K562 (cell line): Measurements from ENCODE around the gene ARRDC5. TPM values are rescaled to one million over a fixed set of nuclear protein-coding genes. Genes with fewer than 3 reads are reported as not detected.

Experiments
- ATAC-seq: fragments of 200-7000 bp; cut with Tn5 transposase; 3 replicates; pipeline ENCODE4 v1.9.1; 2020; ENCODE audit warnings: moderate library complexity
- BruUV-seq: library from RNA; stranded (reverse); fragments of 400-500 nt; replicated peaks from 2 replicates; lab custom pipeline; 2021; lab: Mats Ljungman, UMichigan
- CTCF ChIA-PET: fragments of 300-600 bp; formaldehyde crosslinking; extraction: SDS; loops from one replicate; lab custom pipeline; 2021; ENCODE audit warnings: low intra/inter-chr PET ratio; lab: Yijun Ruan, JAX
- POLR2A ChIA-PET: fragments of 300-600, 350-650 bp; sonication (Branson Sonifier 250); formaldehyde crosslinking; extraction: SDS; loops from one replicate; lab custom pipeline; 2021; ENCODE audit warnings: antibody characterized with exemption, inconsistent platforms; lab: Yijun Ruan, JAX
- DNase-seq, 4 experiments: peaks; one replicate each; pipeline versions ENCODE4 v3.0.0 to v3.0.0-alpha.2; 2011 to 2018; ENCODE audit warnings: low spot score in 3 of 4, mixed read lengths in 3 of 4; ENCODE audit errors: extremely low read depth in 1 of 4
- FAIRE-seq: peaks from 2 replicates; lab custom pipeline; 2011; peaks lifted over from hg19 to GRCh38; lab: Jason Lieb, UNC
- H2AFZ ChIP-seq: 2 replicates; pipeline ENCODE4 v1.6.0; 2011; ENCODE audit warnings: low read depth, low read length, control low read depth, inconsistent platforms
- H3K27ac ChIP-seq: fragments of 200-600 bp; 3 replicates; pipeline ENCODE4 v1.8.0; 2011; ENCODE audit warnings: low read depth, mild to moderate bottlenecking, control low read depth, inconsistent platforms, low read length, moderate library complexity, mixed read lengths; ENCODE audit errors: extremely low read depth
- H3K27me3 ChIP-seq, 2 experiments: fragments of 300-600 bp in 1 of 2; 2 replicates in 1 of 2; 3 replicates in 1 of 2; pipeline versions ENCODE4 v1.6.0 to v1.8.0; 2011; ENCODE audit warnings: inconsistent platforms in 2 of 2, low read length in 2 of 2, mild to moderate bottlenecking in 1 of 2, mixed read lengths in 1 of 2, moderate library complexity in 1 of 2; ENCODE audit not compliant: control insufficient read depth in 2 of 2, insufficient read depth in 2 of 2
- H3K36me3 ChIP-seq: fragments of 300-600 bp; 3 replicates; pipeline ENCODE4 v1.8.0; 2011; ENCODE audit warnings: mild to moderate bottlenecking, low read length, inconsistent platforms; ENCODE audit not compliant: control insufficient read depth, insufficient read depth
- H3K4me1 ChIP-seq, 2 experiments: fragments of 200-600 bp in 1 of 2; replicated peaks in 1 of 2; 2 replicates in 1 of 2; 3 replicates in 1 of 2; pipeline versions ENCODE4 v1.5.1 to v1.8.0; 2011; ENCODE audit warnings: inconsistent platforms in 2 of 2, low read length in 2 of 2, mild to moderate bottlenecking in 1 of 2, mixed read lengths in 1 of 2, moderate library complexity in 1 of 2; ENCODE audit not compliant: control insufficient read depth in 2 of 2, insufficient read depth in 2 of 2
- H3K4me2 ChIP-seq: 2 replicates; pipeline ENCODE4 v1.6.1; 2011; ENCODE audit warnings: low read length, control low read depth, inconsistent platforms, mixed read lengths; ENCODE audit not compliant: insufficient read depth
- H3K4me3 ChIP-seq: fragments of 200-600 bp; sonication (generic), shearing (Covaris generic); 2 replicates; pipeline ENCODE4 v1.5.1; 2016; ENCODE audit warnings: control low read depth, inconsistent platforms
- H3K79me2 ChIP-seq: fragments of 200-600 bp; 3 replicates; pipeline ENCODE4 v1.8.0; 2011; ENCODE audit warnings: low read length, inconsistent platforms; ENCODE audit not compliant: control insufficient read depth, insufficient read depth
- H3K9ac ChIP-seq, 2 experiments: 2 replicates each; pipeline versions ENCODE4 v1.6.0 to v1.6.1; 2011; ENCODE audit warnings: low read depth in 2 of 2, low read length in 2 of 2, control low read depth in 1 of 2, inconsistent platforms in 1 of 2, mild to moderate bottlenecking in 1 of 2, mixed read lengths in 1 of 2; ENCODE audit not compliant: insufficient read depth in 1 of 2
- H3K9me1 ChIP-seq: one replicate; pipeline ENCODE4 v1.6.0; 2011; ENCODE audit warnings: inconsistent platforms, mild to moderate bottlenecking, low read length, moderate library complexity; ENCODE audit not compliant: control insufficient read depth, insufficient read depth
- H3K9me3 ChIP-seq: replicated peaks from 2 replicates; pipeline ENCODE4 v1.5.1; 2011; ENCODE audit warnings: low read depth, low read length, inconsistent platforms; ENCODE audit not compliant: control insufficient read depth, insufficient read depth
- H4K20me1 ChIP-seq: replicated peaks from 2 replicates; pipeline ENCODE4 v1.6.1; 2011; ENCODE audit warnings: low read length, inconsistent platforms, mixed read lengths; ENCODE audit not compliant: control insufficient read depth, insufficient read depth
- ARID4B ChIP-seq: sonication (generic); formaldehyde crosslinking; IDR thresholded peaks from 2 replicates; pipeline ENCODE4 v1.8.0; 2022; ENCODE audit warnings: mild to moderate bottlenecking, missing genetic modification reagents
- CC2D1A ChIP-seq: fragments of 450-650 bp; IDR thresholded peaks from 2 replicates; pipeline ENCODE4 v1.6.1; 2017; ENCODE audit warnings: mild to moderate bottlenecking
- FOXJ2 ChIP-seq: fragments of 200-800 bp; sonication (Bioruptor generic); IDR thresholded peaks from 2 replicates; pipeline ENCODE4 v1.6.1; 2016; ENCODE audit warnings: missing genetic modification characterization, missing compliant biosample characterization
- HDAC1 ChIP-seq, 2 experiments: fragments of 450-650 bp; IDR thresholded peaks; 2 replicates each; pipeline ENCODE4 v1.6.1; 2016 to 2017; ENCODE audit warnings: inconsistent platforms in 1 of 2, mild to moderate bottlenecking in 1 of 2, moderate library complexity in 1 of 2
- HDGF ChIP-seq: fragments of 450-650 bp; IDR thresholded peaks from 2 replicates; pipeline ENCODE4 v1.6.1; 2016
- KDM1A ChIP-seq, 2 experiments: fragments of 450-650 bp; IDR thresholded peaks; 2 replicates each; pipeline ENCODE4 v1.6.1; 2016; ENCODE audit warnings: mild to moderate bottlenecking in 2 of 2
- LEF1 ChIP-seq: fragments of 450-650 bp; IDR thresholded peaks from 2 replicates; pipeline ENCODE4 v1.6.1; 2016; ENCODE audit warnings: mild to moderate bottlenecking
- MAFK ChIP-seq: IDR thresholded peaks from 2 replicates; pipeline ENCODE4 v1.6.1; 2011; ENCODE audit warnings: low read length, improper control_type of control experiment
- MBD2 ChIP-seq: sonication (generic); IDR thresholded peaks from 2 replicates; pipeline ENCODE4 v1.6.1; 2016; ENCODE audit warnings: low read depth, borderline replicate concordance
- NFIC ChIP-seq: fragments of 450-650 bp; IDR thresholded peaks from 2 replicates; pipeline ENCODE4 v1.6.1; 2017; ENCODE audit warnings: mild to moderate bottlenecking, inconsistent platforms
- NONO ChIP-seq, 2 experiments: fragments of 200-400 bp in 1 of 2; fragments of 450-650 bp in 1 of 2; formaldehyde crosslinking in 1 of 2; IDR thresholded peaks; 2 replicates each; pipeline ENCODE4 v1.6.1; 2017; ENCODE audit warnings: low read depth in 2 of 2, mild to moderate bottlenecking in 2 of 2, moderate library complexity in 2 of 2, low read length in 1 of 2
- NR2C1 ChIP-seq, 2 experiments: fragments of 450-650 bp; IDR thresholded peaks; 2 replicates each; pipeline ENCODE4 v1.6.1; 2017; ENCODE audit warnings: mild to moderate bottlenecking in 2 of 2, antibody characterized with exemption in 1 of 2, inconsistent platforms in 1 of 2, missing compliant biosample characterization in 1 of 2, missing genetic modification characterization in 1 of 2
- SMARCA5 ChIP-seq: fragments of 450-650 bp; IDR thresholded peaks from 2 replicates; pipeline ENCODE4 v1.6.1; 2016
- SP1 ChIP-seq: sonication (generic); formaldehyde crosslinking; IDR thresholded peaks from 2 replicates; pipeline ENCODE4 v1.8.1; 2022; ENCODE audit warnings: mild to moderate bottlenecking, missing genetic modification reagents
- ZFP30 ChIP-seq: fragments of 250-450 bp; sonication (Bioruptor Pico); IDR thresholded peaks from 2 replicates; pipeline ENCODE4 v1.8.0; 2022; ENCODE audit warnings: moderate library complexity, mild to moderate bottlenecking, inconsistent platforms, borderline replicate concordance
- ZFX ChIP-seq: sonication (generic); formaldehyde crosslinking; IDR thresholded peaks from 2 replicates; pipeline ENCODE4 v1.8.0; 2022; ENCODE audit warnings: mild to moderate bottlenecking, missing genetic modification reagents, moderate library complexity
- ZKSCAN1 ChIP-seq: fragments of 150-350 bp; IDR thresholded peaks from 2 replicates; pipeline ENCODE4 v1.6.1; 2016; ENCODE audit warnings: low read depth, low read length
- ZNF232 ChIP-seq: sonication (generic); formaldehyde crosslinking; IDR thresholded peaks from 2 replicates; pipeline ENCODE4 v1.8.0; 2022; ENCODE audit warnings: mild to moderate bottlenecking, missing genetic modification reagents
- ZNF274 ChIP-seq: IDR thresholded peaks from 2 replicates; pipeline ENCODE4 v1.6.1; 2011; ENCODE audit warnings: low read depth, mild to moderate bottlenecking, low read length, moderate library complexity, borderline replicate concordance
- ZNF316 ChIP-seq: fragments of 450-650 bp; IDR thresholded peaks from 2 replicates; pipeline ENCODE4 v1.6.1; 2016
- WGBS: fragments of 100-300 bp; shearing (Covaris generic); methylation state at CpG from one replicate; pipeline ENCODE4 v1.1.6; 2016; ENCODE audit warnings: low coverage, mixed read lengths; ENCODE audit not compliant: insufficient coverage; ENCODE audit errors: missing lambda C conversion rate; 5-methylcytosine and 5-hydroxymethylcytosine counted together
- in situ Hi-C: fragments of 300-500 bp; cut with MboI; formaldehyde crosslinking; loops from 4 replicates; pipeline ENCODE4 v1.15.0; 2018; ENCODE audit warnings: inconsistent platforms, mixed read lengths
- intact Hi-C: fragments of 100-400 bp; cut with micrococcal nuclease; formaldehyde crosslinking; loops from 2 replicates; pipeline ENCODE4 v1.14.2; 2022
- polyA plus RNA-seq, 8 experiments: library from polyadenylated mRNA; depleted of rRNA in 4 of 8; stranded (reverse) in 5 of 8; unstranded in 3 of 8; fragments of >200 nt; fragmentation: Nextera tagmentation in 2 of 8; fragmentation: Illumina TruSeq in 1 of 8; extraction: Ambion mirVana in 2 of 8; extraction: Trizol in 1 of 8; gene quantifications; 2 replicates each; pipeline versions ENCODE4 v1.2.1 to v1.2.3, GENCODE V29; 2011 to 2014; ENCODE audit warnings: inconsistent platforms in 1 of 8, missing spikeins in 1 of 8
- total RNA-seq, 7 experiments: library from RNA; depleted of rRNA in 6 of 7; stranded (reverse); fragments of >200 nt in 6 of 7; fragmentation: Illumina TruSeq in 2 of 7; extraction: Trizol in 2 of 7; gene quantifications; 2 replicates each; pipeline versions ENCODE4 v1.2.1 to v1.2.3, GENCODE V29; 2011 to 2021; ENCODE audit warnings: low replicate concordance in 1 of 7

Gene ARRDC5
- total and polyA plus RNA-seq, 9 of the 15 experiments (the other 6 are each of a cell fraction or from before 2014, with no cell fraction given) = not detected

- Histone ChIP-seq H3K9ac (peak within 1 kb of the TSS; percentile 71 to 96), H2AFZ (peak within 1 kb of the TSS; percentile 88), H3K27ac (peak within 1 kb of the TSS; percentile 80), H3K9me1 (no peaks in the 10 kb centered on the region), H4K20me1 (0 out of 2 replicates have a peak, but pooled peaks cover 5% of the 10 kb centered on the region), H3K4me2 (peak within 1 kb of the TSS; percentile 85), H3K36me3 (peaks cover 2% of the 10 kb centered on the region; the same call in 1 of the 3 replicates), H3K4me3 (peak within 1 kb of the TSS; percentile 59), H3K4me1 (peaks cover 16 to 35% of the 10 kb centered on the region in 2 experiments), H3K9me3 (no peaks in the 10 kb centered on the region), H3K27me3 (no peaks in the 10 kb centered on the region), H3K79me2 (peaks cover 21% of the 10 kb centered on the region)
- CTCF ChIA-PET = no interaction called here
- POLR2A ChIA-PET = interaction anchor here (0.6 to 2.1 kb wide), 9 partner anchors 10 to 553 kb away, joined by 3 to 6 read pairs (median 3); no protein-coding TSS in a partner anchor
- FAIRE-seq = peak; percentile 82
- in situ Hi-C loops (no loop called here), intact Hi-C loops (loop anchor here (5.0 kb wide), 1 partner anchor 50 kb away; no protein-coding TSS in a partner anchor)
- peak; percentile 96 to 100 (median 100) for DNase-seq
- peak; percentile 92 for ATAC-seq
- no TSS peak for BruUV-seq
- WGBS = under 1% methylated on average over 22 of the region's 46 CpGs
- TF ChIP-seq KDM1A (IDR thresholded peaks at IDR 0.05) (peak; percentile 84 to 92), ZKSCAN1 (no peak), ZNF232 (CRISPR knock-in tag) (no peak), ARID4B (peak; percentile 59; the same call in 1 of the 2 replicates), SP1 (CRISPR knock-in tag) (peak; percentile 94), ZNF274 (no peak), MAFK (no peak), ZFP30 (CRISPR knock-in tag) (no peak), NONO (IDR thresholded peaks at IDR 0.05; ENCODE audit: low read depth in 2 of 2, low read length in 1 of 2) (peak in 1 of 2 experiments; percentile 71; a peak in 1 of 4 replicates), HDGF (peak; percentile 94; the same call in 1 of the 2 replicates), NFIC (peak; percentile 7; the same call in 1 of the 2 replicates), LEF1 (0 out of 2 replicates have a peak, but pooled peaks have one; percentile 40), MBD2 (0 out of 2 replicates have a peak, but pooled peaks have one; percentile 65), FOXJ2 (tag) (peak; percentile 43; the same call in 1 of the 2 replicates), CC2D1A (peak; percentile 69; the same call in 1 of the 2 replicates), ZFX (CRISPR knock-in tag) (0 out of 2 replicates have a peak, but pooled peaks have one; percentile 17), NR2C1 (IDR thresholded peaks at IDR 0.05) (peak; percentile 33; the same call in 1 of the 2 replicates), NR2C1 (tag; IDR thresholded peaks at IDR 0.05) (no peak; the same call in 1 of the 2 replicates), HDAC1 (IDR thresholded peaks at IDR 0.05) (peak; percentile 41 to 93; a peak in 3 of 4 replicates), ZNF316 (peak; percentile 52), SMARCA5 (peak; percentile 95)
Measured at GRCh38 chr19:4867534-4868285, 35.0 kb downstream of the ARRDC5 start, which contains the start of gene PLIN3. TSS of gene PLIN3 (minus strand) at chr19:4867667. CDS start at chr19:4861394, 6,273 bp downstream.
